Measurements from ENCODE around the gene SEMA5A.

The SEMA5A gene

GRCh38 chr5:9445826-9446388 lies 100.0 kb downstream of the SEMA5A start:
- Histone ChIP-seq H3K4me3 (ENCODE audit: low read length in 2 of 2) (no peak overlapping the region), H3K27me3 (ENCODE audit: control insufficient read depth in 2 of 2, insufficient read depth in 2 of 2, low read length in 2 of 2) (no peaks in the 10 kb centered on the region), H3K27ac (ENCODE audit: low read depth in 2 of 2, low read length in 2 of 2) (no peak overlapping the region), H3K9me3 (ENCODE audit: control insufficient read depth in 2 of 2, low read length in 2 of 2) (no peaks in the 10 kb centered on the region), H3K9ac (ENCODE audit: low read depth in 1 of 2, low read length in 2 of 2) (no peak overlapping the region), H3K4me1 (ENCODE audit: control insufficient read depth in 2 of 2, insufficient read depth in 2 of 2, low read length in 2 of 2) (no peaks in the 10 kb centered on the region), H3K36me3 (ENCODE audit: control insufficient read depth in 2 of 2, insufficient read depth in 2 of 2, low read length in 2 of 2) (no peaks in the 10 kb centered on the region)

GRCh38 chr5:9444346-9444745 lies 101.5 kb downstream of the SEMA5A start:
- no peaks in the 10 kb centered on the region for H3K27me3 ChIP-seq (ENCODE audit: control insufficient read depth in 2 of 2, insufficient read depth in 2 of 2, low read length in 2 of 2)
- H3K36me3 ChIP-seq (ENCODE audit: control insufficient read depth in 2 of 2, insufficient read depth in 2 of 2, low read length in 2 of 2): no peaks in the 10 kb centered on the region
- H3K4me3 ChIP-seq (ENCODE audit: low read length in 2 of 2): no peak overlapping the region
- no peak overlapping the region for H3K9ac ChIP-seq (ENCODE audit: low read depth in 1 of 2, low read length in 2 of 2)
- H3K27ac ChIP-seq (ENCODE audit: low read depth in 2 of 2, low read length in 2 of 2): no peak overlapping the region
- H3K9me3 ChIP-seq (ENCODE audit: control insufficient read depth in 2 of 2, low read length in 2 of 2): no peaks in the 10 kb centered on the region
- no peaks in the 10 kb centered on the region for H3K4me1 ChIP-seq (ENCODE audit: control insufficient read depth in 2 of 2, insufficient read depth in 2 of 2, low read length in 2 of 2)

GRCh38 chr5:9441610-9442009 lies 104.3 kb downstream of the SEMA5A start:
- H3K36me3 ChIP-seq (ENCODE audit: control insufficient read depth in 2 of 2, insufficient read depth in 2 of 2, low read length in 2 of 2): peaks cover 0 to 5% of the 10 kb centered on the region in 2 donors
- H3K27me3 ChIP-seq (ENCODE audit: control insufficient read depth in 2 of 2, insufficient read depth in 2 of 2, low read length in 2 of 2): no peaks in the 10 kb centered on the region
- no peak overlapping the region for H3K9ac ChIP-seq (ENCODE audit: low read depth in 1 of 2, low read length in 2 of 2)
- H3K9me3 ChIP-seq (ENCODE audit: control insufficient read depth in 2 of 2, low read length in 2 of 2): no peaks in the 10 kb centered on the region
- no peak overlapping the region for H3K4me3 ChIP-seq (ENCODE audit: low read length in 2 of 2)
- no peaks in the 10 kb centered on the region for H3K4me1 ChIP-seq (ENCODE audit: control insufficient read depth in 2 of 2, insufficient read depth in 2 of 2, low read length in 2 of 2)
- H3K27ac ChIP-seq (ENCODE audit: low read depth in 2 of 2, low read length in 2 of 2): no peak overlapping the region

- no peak overlapping the region for H3K27ac ChIP-seq (ENCODE audit: low read depth in 2 of 2, low read length in 2 of 2)
Measured at GRCh38 chr5:9440517-9440916, 105.4 kb downstream of the SEMA5A start.

GRCh38 chr5:9439531-9440292 lies 106.2 kb downstream of the SEMA5A start:
- Histone ChIP-seq H3K27me3 (ENCODE audit: control insufficient read depth in 2 of 2, insufficient read depth in 2 of 2, low read length in 2 of 2) (no peaks in the 10 kb centered on the region), H3K36me3 (ENCODE audit: control insufficient read depth in 2 of 2, insufficient read depth in 2 of 2, low read length in 2 of 2) (peaks cover 0 to 6% of the 10 kb centered on the region in 2 donors), H3K9ac (ENCODE audit: low read depth in 1 of 2, low read length in 2 of 2) (no peak overlapping the region), H3K9me3 (ENCODE audit: control insufficient read depth in 2 of 2, low read length in 2 of 2) (no peaks in the 10 kb centered on the region), H3K4me1 (ENCODE audit: control insufficient read depth in 2 of 2, insufficient read depth in 2 of 2, low read length in 2 of 2) (no peaks in the 10 kb centered on the region), H3K4me3 (ENCODE audit: low read length in 2 of 2) (no peak overlapping the region), H3K27ac (ENCODE audit: low read depth in 2 of 2, low read length in 2 of 2) (no peak overlapping the region)

More at GRCh38 chr5:9440517-9440916, 105.4 kb downstream of the SEMA5A start:
- no peaks in the 10 kb centered on the region for H3K4me1 ChIP-seq (ENCODE audit: control insufficient read depth in 2 of 2, insufficient read depth in 2 of 2, low read length in 2 of 2)
- H3K36me3 ChIP-seq (ENCODE audit: control insufficient read depth in 2 of 2, insufficient read depth in 2 of 2, low read length in 2 of 2): peaks cover 0 to 6% of the 10 kb centered on the region in 2 donors
- no peaks in the 10 kb centered on the region for H3K27me3 ChIP-seq (ENCODE audit: control insufficient read depth in 2 of 2, insufficient read depth in 2 of 2, low read length in 2 of 2)
- H3K9ac ChIP-seq (ENCODE audit: low read depth in 1 of 2, low read length in 2 of 2): no peak overlapping the region
- H3K4me3 ChIP-seq (ENCODE audit: low read length in 2 of 2): no peak overlapping the region
- no peaks in the 10 kb centered on the region for H3K9me3 ChIP-seq (ENCODE audit: control insufficient read depth in 2 of 2, low read length in 2 of 2)

- Histone ChIP-seq H3K4me1 (ENCODE audit: control insufficient read depth in 2 of 2, insufficient read depth in 2 of 2, low read length in 2 of 2) (no peaks in the 10 kb centered on the region), H3K27ac (ENCODE audit: low read depth in 2 of 2, low read length in 2 of 2) (no peak overlapping the region), H3K9me3 (ENCODE audit: control insufficient read depth in 2 of 2, low read length in 2 of 2) (no peaks in the 10 kb centered on the region), H3K4me3 (ENCODE audit: low read length in 2 of 2) (no peak overlapping the region), H3K36me3 (ENCODE audit: control insufficient read depth in 2 of 2, insufficient read depth in 2 of 2, low read length in 2 of 2) (peaks cover 0 to 6% of the 10 kb centered on the region in 2 donors), H3K27me3 (ENCODE audit: control insufficient read depth in 2 of 2, insufficient read depth in 2 of 2, low read length in 2 of 2) (no peaks in the 10 kb centered on the region), H3K9ac (ENCODE audit: low read depth in 1 of 2, low read length in 2 of 2) (no peak overlapping the region)
Measured at GRCh38 chr5:9438596-9439354, 107.1 kb downstream of the SEMA5A start.

GRCh38 chr5:9437741-9438240 lies 108.1 kb downstream of the SEMA5A start:
- Histone ChIP-seq H3K27ac (ENCODE audit: low read depth in 2 of 2, low read length in 2 of 2) (no peak overlapping the region), H3K4me1 (ENCODE audit: control insufficient read depth in 2 of 2, insufficient read depth in 2 of 2, low read length in 2 of 2) (no peaks in the 10 kb centered on the region), H3K36me3 (ENCODE audit: control insufficient read depth in 2 of 2, insufficient read depth in 2 of 2, low read length in 2 of 2) (peaks cover 0 to 6% of the 10 kb centered on the region in 2 donors), H3K9ac (ENCODE audit: low read depth in 1 of 2, low read length in 2 of 2) (no peak overlapping the region), H3K27me3 (ENCODE audit: control insufficient read depth in 2 of 2, insufficient read depth in 2 of 2, low read length in 2 of 2) (no peaks in the 10 kb centered on the region), H3K4me3 (ENCODE audit: low read length in 2 of 2) (no peak overlapping the region), H3K9me3 (ENCODE audit: control insufficient read depth in 2 of 2, low read length in 2 of 2) (no peaks in the 10 kb centered on the region)

- peak overlapping the region; percentile 2 to 13 for H3K27ac ChIP-seq (ENCODE audit: low read depth in 2 of 2, low read length in 2 of 2)
- no peak overlapping the region for H3K4me3 ChIP-seq (ENCODE audit: low read length in 2 of 2)
- H3K4me1 ChIP-seq (ENCODE audit: control insufficient read depth in 2 of 2, insufficient read depth in 2 of 2, low read length in 2 of 2): no peaks in the 10 kb centered on the region
- H3K9me3 ChIP-seq (ENCODE audit: control insufficient read depth in 2 of 2, low read length in 2 of 2): no peaks in the 10 kb centered on the region
- peaks cover 0 to 2% of the 10 kb centered on the region in 2 donors for H3K36me3 ChIP-seq (ENCODE audit: control insufficient read depth in 2 of 2, insufficient read depth in 2 of 2, low read length in 2 of 2)
- H3K9ac ChIP-seq (ENCODE audit: low read depth in 1 of 2, low read length in 2 of 2): no peak overlapping the region
- H3K27me3 ChIP-seq (ENCODE audit: control insufficient read depth in 2 of 2, insufficient read depth in 2 of 2, low read length in 2 of 2): no peaks in the 10 kb centered on the region
Measured at GRCh38 chr5:9431496-9432258, 114.2 kb downstream of the SEMA5A start.

GRCh38 chr5:9431151-9431495 lies 114.8 kb downstream of the SEMA5A start:
- H3K9ac ChIP-seq (ENCODE audit: low read depth in 1 of 2, low read length in 2 of 2): no peak overlapping the region
- no peaks in the 10 kb centered on the region for H3K9me3 ChIP-seq (ENCODE audit: control insufficient read depth in 2 of 2, low read length in 2 of 2)
- H3K27me3 ChIP-seq (ENCODE audit: control insufficient read depth in 2 of 2, insufficient read depth in 2 of 2, low read length in 2 of 2): no peaks in the 10 kb centered on the region
- no peaks in the 10 kb centered on the region for H3K4me1 ChIP-seq (ENCODE audit: control insufficient read depth in 2 of 2, insufficient read depth in 2 of 2, low read length in 2 of 2)
- H3K36me3 ChIP-seq (ENCODE audit: control insufficient read depth in 2 of 2, insufficient read depth in 2 of 2, low read length in 2 of 2): no peaks in the 10 kb centered on the region
- no peak overlapping the region for H3K4me3 ChIP-seq (ENCODE audit: low read length in 2 of 2)
- no peak overlapping the region for H3K27ac ChIP-seq (ENCODE audit: low read depth in 2 of 2, low read length in 2 of 2)

All from mucosa of rectum (tissue), 2 donors.